Fibroblast of skin of right biceps (primary cell): Measurements from ENCODE around the gene APOL4.
A peak's percentile ranks its signal among the peaks of the same experiment; 100 is the strongest.
"Not testable (repeated sequence)": the region's sequence is repeated elsewhere in the genome, so short reads cannot be mapped to it uniquely, and the experiment has no call there.

Experiments
- DNase-seq: peaks from one replicate; pipeline ENCODE4 v3.0.0-alpha.2; 2013

The APOL4 gene, protein sequence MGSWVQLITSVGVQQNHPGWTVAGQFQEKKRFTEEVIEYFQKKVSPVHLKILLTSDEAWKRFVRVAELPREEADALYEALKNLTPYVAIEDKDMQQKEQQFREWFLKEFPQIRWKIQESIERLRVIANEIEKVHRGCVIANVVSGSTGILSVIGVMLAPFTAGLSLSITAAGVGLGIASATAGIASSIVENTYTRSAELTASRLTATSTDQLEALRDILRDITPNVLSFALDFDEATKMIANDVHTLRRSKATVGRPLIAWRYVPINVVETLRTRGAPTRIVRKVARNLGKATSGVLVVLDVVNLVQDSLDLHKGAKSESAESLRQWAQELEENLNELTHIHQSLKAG

DNA sequence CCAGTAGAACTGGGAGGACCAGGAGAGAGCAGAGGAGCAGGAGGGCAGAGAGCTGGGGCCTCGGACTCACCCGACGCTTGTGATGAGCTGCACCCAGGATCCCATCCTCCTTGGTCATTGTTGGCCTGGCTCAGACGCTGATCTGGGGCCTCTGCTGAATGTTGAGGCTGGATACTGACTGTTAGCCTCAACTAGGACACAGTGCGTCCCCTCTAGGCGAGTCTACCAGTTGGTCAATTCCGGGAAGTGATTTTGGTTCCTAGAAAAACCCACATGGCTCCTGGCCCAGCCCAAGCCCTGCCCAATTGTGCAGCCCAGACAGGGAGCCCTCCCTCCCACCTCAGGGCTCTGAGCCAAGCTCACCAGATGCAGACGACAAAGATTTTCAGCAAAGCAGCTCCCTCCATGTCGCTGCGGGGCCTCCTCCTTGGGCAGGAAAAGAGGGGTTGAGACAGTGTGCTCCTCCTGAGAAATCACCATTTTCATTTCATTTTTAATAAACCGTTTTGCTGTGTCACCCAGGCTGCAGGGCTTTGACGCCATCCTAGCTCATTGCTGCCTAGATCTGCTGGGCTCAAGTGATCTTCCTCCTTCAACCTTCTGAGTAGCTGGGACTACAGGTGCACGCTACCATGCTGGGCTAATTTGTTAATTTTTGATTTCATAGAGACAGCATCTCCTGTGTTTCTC is at the start of gene APOL4:
APOL4 (minus strand) TSS at position 180 of the 690 bp plus-strand sequence; CDS start at position 105, 75 bp downstream.
- peak; percentile 15 for DNase-seq

DNA sequence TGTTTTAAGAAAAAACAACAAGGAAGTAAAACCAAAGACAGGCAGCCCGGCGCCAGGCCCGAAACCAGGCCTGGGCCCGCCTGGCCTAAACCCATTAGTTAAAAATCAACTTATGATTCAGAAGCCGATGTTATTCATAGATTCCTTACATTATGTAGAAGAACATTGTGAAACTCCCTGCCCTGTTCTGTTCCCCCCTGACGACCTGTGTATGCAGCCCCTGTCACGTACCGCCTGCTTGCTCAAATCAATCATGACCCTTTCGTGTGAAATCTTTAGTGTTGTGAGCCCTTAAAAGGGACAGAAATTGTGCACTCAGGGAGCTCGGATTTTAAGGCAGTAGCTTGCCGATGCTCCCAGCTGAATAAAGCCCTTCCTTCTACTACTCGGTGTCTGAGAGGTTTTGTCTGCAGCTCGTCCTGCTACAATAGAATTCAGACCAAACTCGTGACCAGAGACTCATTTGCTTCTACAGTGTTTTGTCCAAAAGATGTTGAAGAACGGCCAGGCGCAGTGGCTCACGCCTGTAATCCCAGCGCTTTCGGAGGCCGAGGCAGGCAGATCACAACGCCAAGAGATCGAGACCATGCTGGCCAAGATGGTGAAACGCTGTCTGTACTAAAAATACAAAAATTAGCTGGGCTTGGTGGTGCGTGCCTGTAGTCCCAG is 48.8 kb upstream of the APOL4 start:
- DNase-seq: not testable (repeated sequence)

DNA sequence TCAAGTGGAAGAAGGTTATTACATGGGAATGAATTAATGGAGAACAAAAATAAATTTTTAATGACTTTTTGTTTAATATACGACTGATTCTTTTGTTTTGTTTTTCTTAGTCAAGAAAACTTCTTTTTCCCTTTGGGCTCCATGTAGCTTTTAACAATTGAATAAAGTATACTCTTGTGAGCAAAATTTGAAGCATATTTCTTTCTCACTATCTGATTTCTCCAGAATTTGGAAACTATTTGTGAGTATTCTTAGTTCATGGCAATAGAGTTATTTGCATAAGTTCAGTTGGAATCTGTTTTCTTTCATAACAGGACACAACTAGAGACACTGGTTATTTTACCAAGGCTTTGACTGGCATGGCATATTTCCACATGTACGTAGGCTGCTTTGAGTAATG is 47.6 kb upstream of the APOL4 start:
- no peak for DNase-seq

DNA sequence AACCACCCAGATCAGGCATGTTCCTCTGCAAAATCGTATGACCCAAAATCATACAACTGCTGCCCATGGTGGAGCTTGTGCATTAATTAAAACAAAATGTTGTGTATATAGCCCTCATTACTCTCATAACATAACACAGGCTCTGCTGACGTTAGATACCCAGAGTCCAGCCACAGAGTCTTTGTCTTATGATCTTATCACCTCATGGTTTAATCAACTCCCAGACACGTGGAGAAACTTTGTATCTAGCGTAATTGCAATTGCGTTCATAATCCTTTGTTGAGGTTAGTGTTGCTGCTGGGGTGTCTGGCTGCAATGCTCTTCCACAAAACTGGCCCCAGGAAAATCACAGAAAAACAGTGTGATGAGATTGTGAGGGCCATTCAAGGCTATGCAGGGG is 46.3 kb upstream of the APOL4 start:
- DNase-seq: no peak

DNA sequence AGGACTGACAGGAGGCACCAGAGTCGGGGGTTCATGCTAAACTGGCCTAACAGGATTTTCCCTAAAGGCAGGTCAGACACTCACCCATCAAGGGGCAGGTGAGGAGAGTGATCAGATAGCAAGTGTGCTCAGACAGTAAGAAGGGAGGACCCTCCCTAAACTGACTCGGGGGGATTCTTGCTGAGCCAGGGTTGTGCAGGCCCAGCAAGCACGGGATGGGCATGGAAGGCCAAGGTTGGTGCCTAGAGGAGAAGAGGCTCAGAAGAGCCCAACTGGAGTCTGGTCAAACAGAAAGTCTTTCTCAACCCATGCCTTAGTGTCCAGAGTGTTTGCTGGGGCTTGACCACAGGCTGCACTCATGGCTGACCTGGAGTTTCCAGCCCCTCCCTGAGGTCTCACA is 45.1 kb upstream of the APOL4 start:
- no peak for DNase-seq

DNA sequence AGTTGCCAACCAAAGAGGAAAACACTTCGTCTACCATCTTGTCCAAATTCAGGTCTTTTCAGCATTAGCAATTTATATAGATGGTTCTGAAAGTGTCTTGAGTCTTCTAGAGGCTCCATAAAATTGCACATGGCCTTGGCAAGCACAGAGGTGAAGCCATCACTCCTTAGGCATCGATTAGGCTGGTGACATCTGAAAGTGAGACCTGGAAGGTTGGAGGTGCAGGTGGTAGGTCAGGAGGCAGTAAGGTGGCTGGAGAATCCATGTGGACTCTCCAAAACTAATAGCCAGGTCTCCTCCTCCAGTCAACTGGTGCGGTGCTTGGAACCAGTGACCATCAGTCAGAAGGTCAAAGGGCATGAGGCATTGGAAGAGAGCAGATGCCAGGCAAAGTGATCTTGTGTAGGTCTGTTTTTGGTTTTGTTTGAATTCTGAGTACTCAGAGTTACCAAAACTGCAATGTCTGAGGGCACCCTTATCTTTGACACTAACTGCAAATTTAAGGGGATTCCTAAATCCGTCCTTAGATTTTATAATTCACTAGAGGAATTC is 44.3 kb upstream of the APOL4 start:
- no peak for DNase-seq

DNA sequence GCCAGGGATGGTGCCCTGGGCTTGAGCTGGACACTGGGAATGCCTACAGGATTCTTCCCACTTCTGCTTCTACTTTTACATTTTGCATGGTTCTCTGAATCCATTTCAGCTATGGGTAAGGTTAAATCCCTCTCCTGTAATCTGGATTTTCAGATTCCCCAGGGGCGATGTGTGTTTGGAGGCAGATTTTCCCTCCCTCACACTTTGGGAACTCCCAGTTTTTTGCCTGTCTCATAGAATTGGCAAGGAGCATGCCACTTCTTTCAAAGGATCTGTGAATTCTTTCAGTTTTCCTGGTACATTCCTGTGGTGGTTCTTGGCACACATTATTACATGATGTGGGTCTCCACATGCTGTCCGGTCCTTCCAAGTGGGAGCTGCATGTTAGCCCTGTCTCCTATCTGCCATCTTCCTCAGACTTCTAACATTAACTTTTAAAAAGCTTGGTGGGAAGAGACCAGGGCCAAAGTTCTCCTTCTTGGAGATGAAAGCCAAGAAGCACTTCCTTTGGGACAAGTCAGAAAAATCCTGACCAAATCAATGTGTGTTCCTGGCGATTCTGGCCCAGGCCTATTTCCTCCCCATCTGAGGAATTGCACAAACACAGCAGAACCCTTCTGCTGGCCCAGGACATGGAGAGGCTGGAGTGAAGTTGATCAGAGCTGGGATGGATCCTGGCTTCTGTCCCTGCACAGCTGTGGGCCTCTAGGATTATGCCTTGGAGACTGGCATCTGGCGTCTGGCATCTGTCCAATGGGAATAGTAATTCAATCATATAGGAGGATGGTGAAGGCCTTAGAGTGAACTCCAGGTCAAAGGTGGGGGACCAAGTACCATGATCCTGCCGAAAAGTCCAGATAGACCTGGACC is 43.1 kb upstream of the APOL4 start:
- peak; percentile 73 for DNase-seq

DNA sequence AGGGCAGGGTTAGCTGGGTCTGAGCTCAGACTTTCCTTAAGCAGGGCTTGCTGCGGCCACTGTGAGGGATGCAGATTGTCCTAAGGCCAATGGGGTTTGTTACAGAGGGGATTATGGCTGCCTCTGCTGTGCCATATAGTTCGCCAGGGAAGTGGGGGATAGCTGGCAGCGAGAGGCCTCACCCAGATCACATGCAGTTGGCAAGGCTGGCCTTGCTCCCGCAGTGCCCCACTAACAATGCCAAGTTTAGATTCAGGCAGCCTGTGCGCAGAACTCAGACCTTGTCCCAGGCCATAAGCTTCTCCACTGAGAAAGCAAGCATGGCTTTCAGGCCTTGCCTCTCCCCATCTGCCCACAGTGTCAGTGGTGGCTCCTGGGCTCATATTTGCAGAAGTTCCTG is 42.4 kb upstream of the APOL4 start:
- no peak for DNase-seq

DNA sequence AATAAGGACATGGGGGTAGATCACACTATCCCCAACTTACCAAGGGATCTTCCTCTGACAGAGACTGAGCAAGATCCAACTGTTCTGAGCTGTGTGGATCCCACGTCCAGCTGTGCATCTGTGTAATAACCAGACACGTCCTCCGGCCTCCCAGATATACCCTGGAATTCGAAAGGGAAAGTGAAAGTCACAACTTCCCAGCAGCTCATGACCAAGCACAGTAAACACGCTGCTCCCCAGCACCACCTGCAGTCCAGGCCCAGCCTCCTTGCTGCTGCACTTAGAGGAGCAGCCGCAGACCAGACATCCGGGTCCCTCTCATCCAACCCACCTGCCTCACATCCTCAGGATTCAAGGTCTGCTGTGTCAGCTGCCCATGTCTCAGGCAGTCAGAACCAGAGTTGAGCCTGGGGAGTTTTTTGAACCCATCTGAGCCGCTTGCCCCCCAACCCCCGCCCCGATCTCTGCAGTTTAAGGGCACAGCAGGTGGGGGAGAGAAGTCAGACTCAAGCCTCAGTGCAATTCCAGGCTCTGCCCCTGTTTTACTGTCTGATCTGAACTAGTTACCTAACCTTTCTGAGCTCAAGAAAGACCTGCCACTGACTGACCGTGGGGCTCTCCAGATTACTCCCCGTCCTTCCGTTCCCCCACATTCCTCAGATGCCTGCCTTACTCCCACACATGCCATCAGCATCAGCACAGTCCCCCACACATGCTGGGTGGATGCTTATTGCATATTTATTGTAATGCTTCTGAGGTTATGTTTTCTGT is 38.0 kb upstream of the APOL4 start, which contains the start of gene APOL2:
APOL2 (minus strand) TSS at position 127 of the 771 bp plus-strand sequence. CDS start 6,365 bp downstream, outside the sequence.
- DNase-seq: peak; percentile 94

DNA sequence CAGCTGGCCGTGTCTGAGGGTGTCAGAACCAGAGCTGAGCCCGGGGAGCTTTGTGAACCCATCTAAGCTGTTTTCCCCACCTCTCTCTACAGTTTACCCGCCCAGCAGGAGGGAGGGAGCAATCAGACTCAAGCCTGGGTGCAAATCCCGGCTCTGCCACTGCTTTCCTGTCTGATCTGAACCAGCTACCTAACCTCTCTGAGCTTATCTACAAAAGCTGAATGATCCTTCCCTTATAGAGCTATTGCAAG is 37.5 kb upstream of the APOL4 start:
- no peak for DNase-seq

DNA sequence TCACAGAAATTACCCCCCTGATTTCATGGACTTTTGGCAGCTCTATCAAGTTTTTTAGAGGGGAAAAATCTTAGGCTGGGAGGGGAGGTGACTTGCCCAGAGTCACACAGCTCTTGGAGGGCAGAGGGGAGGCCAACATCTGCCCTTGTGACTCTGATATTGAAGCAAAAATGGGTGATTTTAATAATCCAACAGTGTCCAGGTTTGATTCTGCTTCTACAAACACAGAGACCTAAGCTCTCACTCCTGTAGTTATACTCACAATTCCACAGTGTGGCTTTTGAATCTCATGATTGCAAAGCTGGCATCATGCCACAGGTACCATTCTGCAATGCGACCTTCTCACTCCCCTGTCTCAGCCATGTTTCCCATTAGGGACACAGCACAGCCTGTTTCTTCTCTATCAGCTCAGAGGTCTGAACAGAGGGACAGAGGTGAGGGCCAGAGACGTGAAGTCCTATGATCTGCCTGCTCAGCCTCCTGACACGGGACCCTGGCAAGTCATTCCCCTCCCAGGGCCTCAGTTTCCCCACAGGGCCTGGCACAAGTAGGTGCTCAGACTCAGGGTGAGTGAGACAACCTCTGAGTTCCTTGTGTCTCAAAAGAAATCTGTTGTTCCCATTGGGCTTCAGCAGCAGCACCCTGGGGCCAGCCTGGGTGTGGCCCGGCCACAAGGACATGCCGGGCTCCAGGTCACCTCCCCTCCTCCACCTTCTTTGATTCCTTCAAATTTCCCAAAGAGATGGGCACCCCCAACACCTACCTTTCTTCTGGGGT is 37.0 kb upstream of the APOL4 start:
- no peak for DNase-seq

DNA sequence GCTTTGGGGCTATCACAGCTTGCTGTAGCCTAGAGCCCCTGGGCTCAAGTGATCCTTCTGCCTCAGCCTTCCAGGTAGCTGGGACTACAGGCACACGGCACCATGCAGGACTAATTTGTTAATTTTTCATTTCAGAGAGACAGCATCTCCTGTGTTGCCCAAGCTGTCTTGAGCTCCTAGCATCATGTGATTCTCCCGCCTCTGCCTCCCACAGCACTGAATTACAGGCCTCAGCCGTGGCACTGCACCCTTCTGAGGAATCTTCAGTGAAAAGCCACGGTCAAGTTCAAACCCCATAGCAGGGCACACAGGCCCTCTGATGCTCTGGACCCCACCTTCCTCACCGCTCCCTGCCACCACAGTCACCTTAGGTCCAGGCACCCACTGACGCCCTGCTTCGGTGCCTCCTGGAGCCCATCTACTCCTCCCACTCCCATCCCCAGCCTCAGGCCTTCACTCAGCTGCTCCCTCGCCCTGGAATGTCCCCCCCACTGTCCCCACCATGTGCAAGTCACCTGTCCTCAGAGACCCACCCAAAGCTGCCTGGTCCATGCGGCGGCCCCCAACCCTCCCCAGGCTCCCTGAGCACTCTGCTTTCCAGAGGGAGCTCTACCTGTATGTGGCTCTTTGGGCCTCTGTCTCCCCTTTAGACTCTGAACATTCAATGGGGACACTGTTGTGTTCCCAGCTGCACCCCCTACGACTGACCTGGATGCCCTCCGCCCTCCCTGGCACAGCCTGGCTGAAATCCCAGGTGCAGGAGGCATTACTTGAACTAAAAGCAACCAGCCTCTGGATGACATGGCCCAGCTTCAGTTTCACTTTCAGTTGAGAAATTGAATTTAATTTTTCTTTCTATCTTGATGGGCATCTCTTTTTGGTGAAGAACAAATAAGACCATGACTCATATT is 36.1 kb upstream of the APOL4 start:
- DNase-seq: no peak

DNA sequence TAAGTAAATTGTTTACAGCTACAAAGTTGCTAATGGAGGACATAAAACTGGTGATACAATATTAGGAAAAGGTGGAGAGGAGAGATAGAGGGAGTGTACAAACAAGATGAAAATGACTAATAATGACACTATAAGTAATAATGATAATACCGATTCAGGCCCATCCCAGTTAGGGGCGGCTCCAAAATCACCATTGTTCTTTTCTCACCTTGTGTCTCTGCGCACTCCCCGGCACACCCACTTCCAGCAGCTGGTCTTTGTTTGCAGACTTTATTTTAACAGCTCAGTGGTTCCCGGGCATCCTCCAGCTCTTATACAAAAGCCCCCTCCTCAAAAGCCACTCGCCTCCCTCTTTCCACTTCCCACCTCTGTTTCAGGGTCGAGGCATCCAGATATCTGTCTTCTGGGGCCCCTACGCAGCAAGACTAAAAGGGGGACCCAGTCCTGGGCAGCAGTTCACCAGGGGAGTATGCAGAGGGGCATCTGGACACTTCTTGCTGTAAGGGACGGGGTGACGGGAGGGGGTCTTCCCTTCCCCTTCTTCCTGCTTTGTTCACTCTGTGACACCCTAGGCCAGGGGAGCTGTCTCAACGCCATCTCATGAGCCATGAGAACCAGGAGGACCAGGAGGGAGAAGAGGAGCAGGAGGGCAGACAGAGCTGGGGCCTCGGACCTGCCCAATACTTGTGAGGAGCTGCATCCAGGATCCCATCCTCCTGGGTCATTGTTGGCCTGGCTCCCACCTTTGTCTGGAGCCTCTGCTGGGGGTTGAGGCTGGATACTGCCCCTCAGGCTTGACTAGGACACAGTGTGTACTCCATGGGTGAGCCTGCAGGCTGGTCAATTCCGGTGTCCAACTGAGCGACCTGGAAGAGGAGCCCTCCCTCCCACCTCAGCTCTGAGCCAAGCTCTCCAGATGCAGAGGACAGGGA is 35.0 kb upstream of the APOL4 start:
- DNase-seq: no peak

DNA sequence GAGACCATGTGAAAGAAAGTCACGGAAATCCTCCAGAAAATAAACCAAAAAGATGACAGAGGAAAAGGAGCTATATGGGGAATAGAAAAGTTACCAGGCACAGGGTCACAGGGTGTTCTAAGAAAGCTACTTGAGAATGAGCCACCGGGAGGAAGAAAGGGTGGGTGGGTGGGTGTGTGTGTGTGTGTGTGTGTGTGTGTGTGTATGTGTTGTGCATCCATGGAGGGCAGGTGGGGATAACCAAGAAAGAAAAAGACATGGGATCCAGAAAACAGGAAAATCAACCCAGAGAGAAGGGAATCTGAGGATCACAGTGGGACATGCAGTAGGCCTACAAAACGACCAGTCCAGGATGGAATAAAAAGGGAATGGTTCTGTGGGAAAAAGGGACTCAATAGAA is 34.0 kb upstream of the APOL4 start:
- no peak for DNase-seq

DNA sequence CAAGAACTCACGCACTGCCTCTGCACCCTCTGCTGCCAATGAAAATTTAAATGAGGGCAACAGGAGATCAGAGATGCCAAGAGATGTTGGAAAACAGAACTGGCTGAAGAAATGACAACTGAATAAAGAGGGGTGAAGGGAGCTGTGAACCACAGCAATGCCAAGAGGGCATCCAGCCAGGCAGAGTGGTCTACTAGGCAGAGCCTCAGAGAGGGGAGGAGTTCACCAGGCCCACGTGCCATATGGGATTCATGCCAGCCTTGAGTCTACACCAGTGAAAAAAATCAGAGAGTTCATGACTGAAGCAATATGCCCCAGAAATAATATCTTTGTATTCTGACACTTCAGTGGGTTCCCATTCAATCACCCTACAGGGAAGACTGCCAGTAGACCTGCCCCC is 33.3 kb upstream of the APOL4 start:
- no peak for DNase-seq

DNA sequence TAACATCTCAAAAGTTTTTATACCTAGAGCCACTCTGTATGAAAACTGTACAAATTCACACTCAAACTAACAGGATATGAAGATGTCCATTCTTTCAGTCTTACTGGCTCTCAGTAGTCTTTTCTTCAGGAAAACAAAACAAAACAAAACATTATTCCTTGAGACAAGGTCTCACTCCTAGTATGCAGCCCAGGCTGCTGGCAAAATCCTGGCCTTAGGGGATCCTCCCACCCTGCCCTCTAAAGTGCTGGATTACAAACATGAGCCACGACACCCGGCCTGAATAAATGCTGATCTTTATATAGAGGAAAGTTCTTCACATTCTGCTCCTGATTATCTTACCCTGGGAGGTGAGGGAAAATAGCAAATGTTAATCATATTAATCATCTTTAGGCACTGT is 32.6 kb upstream of the APOL4 start:
- no peak for DNase-seq

DNA sequence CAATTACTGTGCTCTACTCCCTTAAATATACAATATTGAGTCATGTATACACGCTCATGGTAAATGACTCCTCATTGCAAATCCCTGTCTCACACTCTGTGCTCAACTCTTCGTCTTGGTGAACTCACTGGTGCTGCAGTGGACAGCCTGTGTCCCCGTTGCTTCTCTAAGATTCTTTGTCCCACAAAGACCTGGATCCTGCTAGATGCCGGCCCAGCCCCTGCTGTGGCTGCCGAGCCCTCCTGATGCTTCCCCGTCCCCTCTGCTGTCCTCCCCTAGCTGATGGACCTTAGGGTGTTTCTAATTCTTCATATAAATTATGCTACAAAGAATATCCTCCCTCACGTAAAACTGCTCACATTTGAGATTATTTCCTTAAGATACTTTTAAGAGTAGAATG is 32.2 kb upstream of the APOL4 start:
- DNase-seq: no peak

DNA sequence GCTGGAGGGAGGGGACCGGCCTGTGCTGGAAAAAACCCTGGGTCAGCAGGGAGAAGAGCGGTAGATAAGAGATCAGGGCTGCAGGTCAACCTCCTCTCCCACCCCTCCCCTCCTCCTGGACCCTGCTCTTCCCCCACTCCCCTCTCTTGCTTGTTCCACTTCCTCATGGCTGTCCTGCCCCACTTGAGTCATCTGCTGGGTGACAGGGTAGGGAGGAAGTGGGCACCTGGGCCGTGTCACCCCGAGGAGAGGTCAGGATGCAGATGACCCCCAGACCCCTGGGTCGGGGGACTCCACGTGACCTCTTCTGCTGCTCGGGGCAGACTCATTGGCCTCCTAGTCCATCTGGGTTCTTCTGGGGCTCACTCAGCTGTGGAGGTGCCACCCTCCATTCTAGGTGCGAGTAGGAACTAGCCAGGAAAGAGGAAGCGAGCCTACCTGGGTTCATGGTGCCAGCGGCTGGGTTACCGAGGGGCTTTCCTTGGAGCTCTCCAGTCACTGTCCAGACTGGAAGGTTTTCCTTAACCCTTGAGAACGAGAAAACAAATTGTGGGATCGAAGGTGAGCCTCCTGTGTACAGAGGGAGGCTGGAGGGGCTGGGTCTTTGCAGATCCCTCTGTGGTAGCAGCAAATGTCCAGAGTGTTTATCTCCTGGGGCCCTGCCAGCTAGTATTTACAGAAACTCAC is 31.2 kb upstream of the APOL4 start:
- DNase-seq: no peak
